ENCODE results near the gene FAM50B. TPM values are rescaled to one million over a fixed set of nuclear protein-coding genes. Genes with fewer than 3 reads are reported as not detected.

Gene FAM50B
- total RNA-seq, 2 experiments from 2014 or later, result 5.2 to 6.0 TPM

GRCh38 chr6:3808759-3809514 is 40.2 kb upstream of the FAM50B start:
- Mint-ChIP-seq H3K27ac (no peak overlapping the region), H3K27me3 (peaks cover 4% of the 10 kb centered on the region), H3K4me1 (ENCODE audit: low read depth) (no peaks in the 10 kb centered on the region), H3K36me3 (ENCODE audit: low read depth) (no peaks in the 10 kb centered on the region), H3K4me3 (no peak overlapping the region), H3K9me3 (no peaks in the 10 kb centered on the region)
- ATAC-seq (no peak), DNase-seq (no peak)
- intact Hi-C loops (cut with micrococcal nuclease), result no loop called here
- CTCF ChIA-PET, result interaction anchor here (1.2 kb wide), 1 partner anchor 124 kb away, joined by 3 read pairs; no protein-coding TSS in a partner anchor
- POLR2A ChIA-PET, result no interaction called here
- TF ChIP-seq, protein P1, sequence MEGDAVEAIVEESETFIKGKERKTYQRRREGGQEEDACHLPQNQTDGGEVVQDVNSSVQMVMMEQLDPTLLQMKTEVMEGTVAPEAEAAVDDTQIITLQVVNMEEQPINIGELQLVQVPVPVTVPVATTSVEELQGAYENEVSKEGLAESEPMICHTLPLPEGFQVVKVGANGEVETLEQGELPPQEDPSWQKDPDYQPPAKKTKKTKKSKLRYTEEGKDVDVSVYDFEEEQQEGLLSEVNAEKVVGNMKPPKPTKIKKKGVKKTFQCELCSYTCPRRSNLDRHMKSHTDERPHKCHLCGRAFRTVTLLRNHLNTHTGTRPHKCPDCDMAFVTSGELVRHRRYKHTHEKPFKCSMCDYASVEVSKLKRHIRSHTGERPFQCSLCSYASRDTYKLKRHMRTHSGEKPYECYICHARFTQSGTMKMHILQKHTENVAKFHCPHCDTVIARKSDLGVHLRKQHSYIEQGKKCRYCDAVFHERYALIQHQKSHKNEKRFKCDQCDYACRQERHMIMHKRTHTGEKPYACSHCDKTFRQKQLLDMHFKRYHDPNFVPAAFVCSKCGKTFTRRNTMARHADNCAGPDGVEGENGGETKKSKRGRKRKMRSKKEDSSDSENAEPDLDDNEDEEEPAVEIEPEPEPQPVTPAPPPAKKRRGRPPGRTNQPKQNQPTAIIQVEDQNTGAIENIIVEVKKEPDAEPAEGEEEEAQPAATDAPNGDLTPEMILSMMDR (IDR thresholded peaks at IDR 0.05), result no peak

DNA sequence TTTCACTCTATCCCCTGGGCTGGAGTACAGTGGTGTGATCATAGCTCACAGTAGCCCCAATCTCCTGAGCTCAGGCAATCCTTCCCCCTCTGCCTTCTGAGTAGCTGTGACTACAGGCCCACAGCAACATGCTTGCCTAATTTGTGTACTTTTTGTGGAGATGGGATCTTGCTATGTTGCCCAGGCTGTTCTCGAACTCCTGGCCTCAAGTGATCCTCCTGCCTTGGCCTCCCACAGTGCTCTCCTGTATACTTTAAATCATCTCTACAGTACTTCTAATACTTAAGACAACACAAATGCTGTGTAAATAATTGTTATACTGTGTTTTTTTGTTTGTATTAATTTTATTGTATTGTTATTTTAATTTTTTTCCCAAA is 39.7 kb upstream of the FAM50B start:
- no peaks in the 10 kb centered on the region for H3K36me3 Mint-ChIP-seq (ENCODE audit: low read depth)
- TF ChIP-seq, protein P1 (IDR thresholded peaks at IDR 0.05), result no peak
- CTCF ChIA-PET, result interaction anchor here (1.2 kb wide), 1 partner anchor 123 kb away, joined by 3 read pairs; no protein-coding TSS in a partner anchor
- H3K27me3 Mint-ChIP-seq, result peaks cover 4% of the 10 kb centered on the region
- POLR2A ChIA-PET, result no interaction called here
- no peak for ATAC-seq
- H3K27ac Mint-ChIP-seq, result no peak overlapping the region
- no peak overlapping the region for H3K4me3 Mint-ChIP-seq
- intact Hi-C loops (cut with micrococcal nuclease), result no loop called here
- DNase-seq, result no peak
- H3K9me3 Mint-ChIP-seq, result no peaks in the 10 kb centered on the region
- H3K4me1 Mint-ChIP-seq (ENCODE audit: low read depth), result no peaks in the 10 kb centered on the region

DNA sequence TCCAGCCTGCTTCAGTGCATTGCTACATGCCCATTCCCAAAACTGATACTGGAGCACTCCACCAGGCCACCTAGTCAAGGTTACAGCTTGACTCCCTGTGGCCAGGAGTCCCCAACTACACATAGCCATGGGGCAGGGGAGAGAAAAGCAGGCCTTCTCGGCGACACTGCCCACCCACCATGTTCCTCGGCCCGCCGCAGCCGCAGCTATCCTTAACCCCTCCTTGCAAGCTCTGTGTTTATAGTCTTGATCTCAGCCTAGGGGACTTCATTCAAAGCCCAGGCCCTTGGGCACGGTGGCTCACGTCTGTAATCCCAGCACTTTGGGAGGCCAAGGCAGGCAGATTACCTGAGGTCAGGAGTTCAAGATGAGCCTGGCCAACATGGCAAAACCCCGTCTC is 39.2 kb upstream of the FAM50B start:
- no peaks in the 10 kb centered on the region for H3K4me1 Mint-ChIP-seq (ENCODE audit: low read depth)
- no peak overlapping the region for H3K27ac Mint-ChIP-seq
- no peaks in the 10 kb centered on the region for H3K36me3 Mint-ChIP-seq (ENCODE audit: low read depth)
- H3K4me3 Mint-ChIP-seq, result no peak overlapping the region
- no peaks in the 10 kb centered on the region for H3K9me3 Mint-ChIP-seq
- TF ChIP-seq, protein P1 (IDR thresholded peaks at IDR 0.05), result no peak
- ATAC-seq, result no peak
- no peak for DNase-seq
- ChIA-PET CTCF (interaction anchor here (1.2 kb wide), 1 partner anchor 123 kb away, joined by 3 read pairs; no protein-coding TSS in a partner anchor), POLR2A (interaction anchor here (0.6 kb wide), 1 partner anchor 296 kb away, joined by 3 read pairs; no protein-coding TSS in a partner anchor)
- intact Hi-C loops (cut with micrococcal nuclease), result no loop called here
- H3K27me3 Mint-ChIP-seq, result peaks cover 4% of the 10 kb centered on the region

DNA sequence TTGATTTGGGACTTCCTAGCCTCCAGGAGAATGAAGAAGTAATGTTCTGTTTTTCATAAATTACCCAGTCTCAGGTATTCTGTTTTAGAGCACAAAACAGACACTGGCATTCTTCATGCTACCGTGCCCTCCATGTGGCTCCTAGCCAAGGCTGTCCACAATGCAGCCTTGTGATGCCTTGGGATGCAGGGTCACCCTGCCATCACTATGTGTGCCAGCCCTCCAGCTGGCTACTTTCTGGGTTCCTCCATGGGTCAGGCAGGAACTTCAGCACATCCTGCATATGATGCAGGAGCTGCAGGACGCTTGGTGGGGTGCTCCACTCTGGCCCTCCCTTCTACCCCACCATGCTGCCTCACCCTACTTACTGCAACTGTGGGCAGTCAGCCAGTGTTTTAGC is 38.0 kb upstream of the FAM50B start:
- intact Hi-C loops (cut with micrococcal nuclease), result no loop called here
- Mint-ChIP-seq H3K36me3 (ENCODE audit: low read depth) (no peaks in the 10 kb centered on the region), H3K4me1 (ENCODE audit: low read depth) (no peaks in the 10 kb centered on the region), H3K27ac (no peak overlapping the region), H3K27me3 (peaks cover 4% of the 10 kb centered on the region), H3K9me3 (no peaks in the 10 kb centered on the region), H3K4me3 (no peak overlapping the region)
- no peak for DNase-seq
- ChIA-PET CTCF (no interaction called here), POLR2A (no interaction called here)
- ATAC-seq, result no peak
- TF ChIP-seq, protein P1 (IDR thresholded peaks at IDR 0.05), result no peak

GRCh38 chr6:3812596-3812995 is 36.6 kb upstream of the FAM50B start:
- H3K36me3 Mint-ChIP-seq (ENCODE audit: low read depth), result no peaks in the 10 kb centered on the region
- no peak for DNase-seq
- ChIA-PET CTCF (interaction anchor here (1.1 kb wide), 1 partner anchor 20 kb away, joined by 3 read pairs; no protein-coding TSS in a partner anchor), POLR2A (no interaction called here)
- no peaks in the 10 kb centered on the region for H3K4me1 Mint-ChIP-seq (ENCODE audit: low read depth)
- no peak overlapping the region for H3K4me3 Mint-ChIP-seq
- TF ChIP-seq, protein P1 (IDR thresholded peaks at IDR 0.05), result no peak
- no peaks in the 10 kb centered on the region for H3K9me3 Mint-ChIP-seq
- peaks cover 4% of the 10 kb centered on the region for H3K27me3 Mint-ChIP-seq
- intact Hi-C loops (cut with micrococcal nuclease), result no loop called here
- no peak for ATAC-seq
- no peak overlapping the region for H3K27ac Mint-ChIP-seq
